ENCODE results near the gene PARVB.

The PARVB gene

DNA sequence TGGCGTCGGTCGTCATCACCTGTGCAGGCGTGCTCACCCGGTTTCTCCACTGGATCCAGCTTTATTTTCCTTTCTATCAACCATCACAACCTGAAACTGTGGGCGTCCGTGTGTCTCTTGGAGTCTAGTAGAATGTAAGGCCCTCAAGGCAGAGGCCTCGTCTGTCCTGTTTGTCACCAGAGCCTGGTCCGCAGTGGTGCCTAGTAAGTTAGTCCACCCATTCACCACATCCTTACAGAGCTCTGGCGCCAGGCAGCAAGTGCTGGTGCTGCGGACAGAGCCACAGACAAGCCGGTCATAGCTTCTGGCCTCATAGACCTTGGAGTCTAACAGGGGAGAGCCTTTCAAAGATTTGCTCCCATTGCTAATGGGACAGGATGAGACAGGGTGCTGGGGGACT is 92.2 kb downstream of the PARVB start:
- no peak for DNase-seq

DNA sequence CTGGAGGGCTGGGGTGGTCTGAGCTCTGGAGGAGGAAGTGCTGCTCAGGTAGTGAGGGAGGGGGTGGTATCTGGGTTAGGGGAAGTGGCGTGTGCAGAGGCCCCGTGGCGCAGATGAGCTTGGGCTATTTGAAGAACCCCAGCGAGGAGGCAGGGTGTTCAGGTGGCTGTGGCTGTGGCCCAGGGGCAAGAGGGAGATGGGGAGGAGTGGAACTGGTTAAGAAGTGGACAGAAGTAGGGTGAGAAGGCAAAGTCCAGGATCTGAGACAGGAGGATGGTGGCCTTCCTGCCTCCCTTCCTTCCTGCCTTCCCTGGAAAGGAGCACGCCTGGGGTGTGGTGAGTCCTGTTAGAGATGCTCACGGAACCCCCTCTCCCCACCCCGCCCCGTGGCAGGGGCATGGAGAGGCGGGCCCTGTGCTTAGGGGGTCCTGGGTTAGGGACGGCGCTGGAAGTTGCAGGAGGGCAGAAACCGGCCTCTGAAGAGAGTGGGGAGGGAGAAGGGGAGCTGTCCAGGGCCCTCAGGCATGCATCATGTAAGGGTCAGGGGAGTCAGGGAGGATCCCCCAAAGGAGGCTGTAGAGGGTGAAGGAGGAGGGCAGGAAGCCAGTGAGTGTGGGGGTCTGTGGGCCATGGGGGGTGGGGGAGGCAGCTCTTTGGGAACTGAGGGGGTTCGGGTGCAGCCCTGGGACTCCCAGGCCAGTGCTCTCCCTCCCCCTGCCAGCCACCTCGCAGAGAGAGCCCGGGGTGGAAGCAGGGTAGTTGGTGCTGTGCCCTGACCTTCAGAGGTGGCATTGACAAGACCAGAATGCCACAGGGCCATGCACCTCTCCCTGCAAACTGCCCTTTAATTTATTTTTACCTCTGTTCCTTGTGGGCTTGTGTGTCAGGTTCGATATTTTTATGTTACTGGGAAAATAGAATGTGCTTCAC is 92.9 kb downstream of the PARVB start:
- no peak for DNase-seq

DNA sequence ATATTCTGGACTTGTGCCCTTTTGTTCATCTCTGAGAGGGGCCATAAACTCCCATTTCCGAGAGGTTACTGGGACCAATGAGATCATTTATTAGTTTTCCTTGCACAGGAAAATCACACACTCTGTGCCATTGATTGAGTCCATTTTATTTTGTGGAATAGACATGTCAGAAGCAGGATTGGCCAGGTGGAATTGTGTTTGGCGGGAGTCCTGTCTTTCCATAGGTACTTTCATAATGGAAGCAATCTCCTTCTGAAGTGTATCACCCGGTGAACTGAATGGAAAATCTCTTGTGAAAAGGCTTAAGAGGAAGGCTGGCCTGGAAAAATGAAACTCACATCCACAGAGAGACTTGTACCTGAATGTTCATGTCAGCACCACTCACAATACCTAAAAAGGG is 93.6 kb downstream of the PARVB start:
- DNase-seq = no peak

DNA sequence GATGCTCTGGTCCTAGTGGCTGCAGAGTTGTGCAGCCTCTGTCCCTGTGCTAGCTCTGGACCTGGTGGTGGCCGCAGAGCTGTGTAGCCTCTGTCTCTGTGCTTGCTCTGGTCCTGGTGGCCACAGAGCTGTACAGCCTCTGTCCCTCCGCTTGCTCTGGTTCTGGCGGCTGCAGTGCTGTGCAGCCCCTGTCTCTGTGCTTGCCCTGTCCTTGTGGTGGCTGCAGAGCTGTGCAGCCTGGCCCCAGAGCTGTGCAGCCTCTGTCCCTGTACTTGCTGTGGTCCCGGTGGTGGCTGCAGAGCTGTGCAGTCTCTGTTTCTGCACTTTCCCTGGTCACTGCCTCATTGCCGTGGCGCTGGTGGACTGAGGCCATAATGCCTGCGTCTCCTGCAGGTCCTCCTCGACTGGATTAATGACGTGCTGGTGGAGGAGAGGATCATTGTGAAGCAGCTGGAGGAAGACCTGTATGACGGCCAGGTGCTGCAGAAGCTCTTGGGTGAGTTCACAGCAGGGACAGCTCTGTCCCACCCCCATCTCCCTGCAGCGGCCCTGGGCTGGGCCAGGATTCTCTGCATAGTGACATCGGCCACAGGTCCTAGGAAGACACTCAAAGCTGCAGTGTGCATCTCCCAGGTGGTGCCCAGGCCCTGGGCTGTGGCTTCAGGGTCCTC is 94.7 kb downstream of the PARVB start:
- no peak for DNase-seq

DNA sequence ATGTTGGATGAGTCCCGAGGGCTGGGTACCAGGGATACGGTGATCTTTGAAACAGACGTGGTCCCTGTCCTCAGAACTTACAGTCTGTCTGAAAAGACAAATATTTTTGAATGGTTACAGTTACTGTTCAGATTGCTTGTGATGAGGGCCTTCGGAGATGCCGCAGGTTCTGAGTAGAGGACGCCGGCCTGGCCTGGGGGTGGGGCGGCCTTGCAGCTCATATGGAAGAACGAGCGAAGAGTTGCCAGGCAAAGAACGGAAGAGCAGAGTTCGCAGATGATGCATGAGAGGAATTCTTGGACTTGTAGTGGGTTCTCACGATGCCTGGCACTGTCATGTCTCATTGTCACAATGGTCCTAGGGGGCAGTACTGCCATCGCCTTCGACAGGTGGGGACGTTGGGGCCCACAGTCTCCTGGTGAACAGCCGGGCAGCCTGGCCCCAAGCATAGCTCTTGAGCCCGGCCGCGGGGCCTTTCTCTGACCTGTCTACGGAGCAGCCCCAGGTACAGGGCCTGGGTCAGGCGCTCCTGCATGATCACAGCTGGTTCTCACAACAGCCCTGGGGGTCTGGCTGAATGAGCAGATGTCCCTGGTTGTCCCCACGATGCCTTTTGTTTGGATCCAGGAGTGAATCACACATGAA is 95.7 kb downstream of the PARVB start:
- no peak for DNase-seq

DNA sequence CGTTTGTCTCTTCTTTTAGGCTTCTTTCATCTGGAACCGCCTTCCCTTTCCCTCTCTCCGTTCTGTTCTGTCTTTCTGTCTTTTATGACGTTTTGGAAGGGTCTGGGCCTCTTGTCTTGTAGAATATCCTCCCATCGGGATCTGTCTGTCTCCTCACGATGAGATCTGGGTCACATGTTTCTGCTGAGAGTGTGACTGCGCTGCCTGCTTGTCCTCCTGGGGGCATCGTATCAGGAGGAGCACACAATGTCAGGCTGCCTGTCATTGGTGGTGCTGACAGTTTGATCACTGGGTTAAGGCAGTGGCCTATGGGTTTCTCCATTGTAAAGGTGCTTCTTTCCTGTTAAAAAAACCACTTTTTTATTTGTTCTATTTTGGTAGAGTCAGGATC is 96.2 kb downstream of the PARVB start:
- no peak for DNase-seq

DNA sequence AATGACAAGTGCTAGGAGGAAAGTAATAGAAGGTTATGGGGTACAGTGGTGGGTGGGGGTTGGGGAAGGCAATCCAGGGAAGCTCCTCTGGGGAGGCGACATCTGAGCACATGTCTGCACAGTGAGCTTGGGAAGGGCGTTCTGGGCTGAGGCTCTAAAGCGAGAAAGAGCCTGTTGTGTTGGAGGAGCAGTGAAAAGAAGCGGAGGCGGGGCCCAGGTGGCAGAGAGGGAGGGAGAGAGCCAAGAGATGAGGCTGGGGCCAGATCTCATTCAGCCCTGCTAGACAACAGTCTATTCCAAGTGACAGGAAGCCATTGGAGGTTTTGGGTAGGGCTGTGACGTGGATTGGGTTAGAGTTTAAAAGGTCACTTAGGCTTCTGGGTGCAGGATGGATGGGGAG is 101.3 kb downstream of the PARVB start:
- no peak for DNase-seq

DNA sequence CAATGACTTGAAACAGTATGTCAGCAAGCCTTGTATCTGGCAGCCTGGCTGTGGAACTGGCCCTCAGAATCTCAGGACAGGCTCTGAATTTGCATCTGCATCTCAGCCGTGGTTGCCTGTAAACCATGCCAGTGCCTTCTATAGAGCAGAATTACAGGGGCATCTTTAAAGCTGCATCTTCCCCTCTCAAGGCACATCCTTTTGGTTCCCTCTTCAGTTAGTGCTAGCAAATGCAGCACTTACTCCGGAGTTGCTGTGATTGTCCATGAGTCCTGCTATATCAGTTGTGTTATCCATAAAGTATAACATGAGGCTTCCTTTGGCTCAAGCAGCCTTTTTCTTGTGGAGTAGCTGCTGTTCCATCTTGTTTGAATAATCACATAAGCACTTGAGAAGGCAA is 102.7 kb downstream of the PARVB start:
- no peak for DNase-seq

DNA sequence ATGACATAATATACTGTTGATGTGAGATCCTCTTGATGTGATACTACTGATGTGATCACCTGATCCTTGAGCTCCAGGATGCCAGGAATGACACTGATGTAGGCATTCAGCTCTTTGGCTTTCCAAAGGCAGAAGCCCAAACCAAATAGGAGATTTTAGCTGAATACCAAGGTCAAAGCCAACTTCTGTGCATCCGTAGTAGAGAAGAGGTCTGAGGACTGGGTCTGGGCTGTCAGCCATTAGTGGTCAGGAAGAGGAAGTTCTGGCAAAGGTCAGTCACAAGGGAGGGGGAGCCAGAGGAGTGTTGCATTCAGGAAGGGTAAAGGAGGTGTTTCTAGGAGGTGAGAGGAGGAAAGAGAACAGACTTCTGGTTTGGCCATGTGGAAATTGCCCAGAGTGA is 103.3 kb downstream of the PARVB start:
- DNase-seq = no peak

DNA sequence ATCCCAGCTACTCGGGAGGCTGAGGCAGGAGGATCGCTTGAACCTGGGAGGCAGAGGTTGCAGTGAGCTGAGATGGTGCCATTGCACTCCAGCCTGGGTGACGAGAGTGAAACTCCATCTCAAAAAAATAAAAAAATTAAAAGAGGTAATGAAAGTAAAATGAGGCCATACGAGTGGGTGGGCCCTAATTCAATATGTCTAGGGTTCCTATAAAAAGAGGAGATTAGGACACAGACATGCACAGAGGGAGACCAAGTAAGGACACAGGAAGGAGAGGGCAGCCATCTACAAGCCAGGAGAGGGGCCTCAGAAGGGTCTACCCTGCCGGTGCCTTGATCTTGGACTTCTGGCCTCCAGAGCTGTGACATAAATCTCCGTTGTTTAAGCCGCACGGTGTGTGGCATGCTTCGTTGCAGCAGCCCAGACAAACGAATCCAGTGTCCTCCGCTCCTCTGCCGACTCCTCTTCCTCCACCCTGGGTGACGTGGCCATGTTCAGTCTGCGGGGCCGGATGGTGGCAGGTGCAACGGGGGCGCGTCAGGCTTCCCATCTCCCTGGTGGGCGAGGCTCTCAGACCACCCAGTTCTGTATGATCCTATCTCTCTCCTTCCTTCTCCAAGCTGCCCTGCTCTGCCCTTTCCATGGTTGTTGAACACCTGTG is 105.0 kb downstream of the PARVB start:
- no peak for DNase-seq

DNA sequence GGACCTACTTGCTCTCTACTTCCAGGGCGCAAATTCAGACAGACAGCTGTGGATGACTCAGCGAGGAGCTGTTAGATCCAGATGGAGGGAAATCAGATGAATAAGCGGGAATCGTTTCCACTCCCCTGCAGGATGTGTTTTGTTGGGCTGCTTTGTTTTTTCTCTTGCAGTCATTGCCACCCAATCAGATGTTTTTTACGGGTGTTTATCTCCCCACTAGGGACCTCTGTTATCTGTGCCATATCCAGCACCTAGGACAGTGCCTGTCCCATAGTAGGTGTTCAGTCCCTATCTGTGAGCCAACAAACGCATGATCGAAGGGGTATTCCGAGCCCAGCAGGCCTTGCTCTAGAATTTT is 105.5 kb downstream of the PARVB start:
- DNase-seq = no peak

DNA sequence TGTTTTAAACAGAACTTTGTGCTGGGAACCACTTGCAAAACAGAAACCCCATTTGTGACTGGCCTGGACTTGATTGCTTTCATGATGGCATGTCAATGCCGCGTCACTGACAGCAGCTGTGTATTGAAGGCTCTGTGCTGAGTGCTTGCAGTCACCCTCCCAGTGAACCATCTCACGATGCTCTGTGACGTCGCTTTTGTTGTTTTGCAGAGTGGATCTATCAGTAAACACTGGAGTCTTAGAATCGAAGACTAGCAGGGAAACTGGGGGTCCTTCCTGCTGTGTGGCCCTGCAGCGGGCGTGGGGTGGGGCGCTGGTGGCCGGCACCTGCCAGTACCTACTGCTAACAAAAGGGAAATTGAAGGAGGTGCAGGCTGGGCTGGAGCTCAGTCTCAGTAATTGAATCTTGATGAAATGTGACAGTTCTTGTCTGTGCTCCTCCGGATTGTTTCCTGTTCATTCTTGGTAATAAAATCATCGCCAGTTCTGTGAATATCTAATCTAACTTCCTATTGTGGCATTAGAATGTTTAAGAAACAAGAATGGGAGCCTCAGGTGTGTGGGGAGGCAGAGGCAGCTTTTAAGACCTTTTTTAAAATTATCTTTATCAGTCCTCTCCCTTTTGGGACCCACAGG is 106.1 kb downstream of the PARVB start:
- no peak for DNase-seq

DNA sequence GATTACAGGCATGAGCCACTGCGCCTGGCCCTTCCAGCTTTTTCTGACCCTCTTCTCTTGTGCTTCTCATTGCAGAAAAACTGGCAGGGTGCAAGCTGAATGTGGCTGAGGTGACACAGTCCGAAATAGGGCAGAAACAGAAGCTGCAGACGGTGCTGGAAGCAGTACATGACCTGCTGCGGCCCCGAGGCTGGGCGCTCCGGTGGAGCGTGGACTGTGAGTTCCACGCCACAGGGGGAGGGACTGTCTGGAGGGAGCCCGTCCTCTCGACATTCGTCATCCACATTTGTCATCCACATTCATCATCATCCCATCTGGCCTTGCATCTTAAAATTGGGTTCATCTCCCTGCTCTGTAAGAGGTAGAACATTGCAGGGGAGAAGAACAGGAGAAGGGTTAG is 107.3 kb downstream of the PARVB start:
- no peak for DNase-seq

DNA sequence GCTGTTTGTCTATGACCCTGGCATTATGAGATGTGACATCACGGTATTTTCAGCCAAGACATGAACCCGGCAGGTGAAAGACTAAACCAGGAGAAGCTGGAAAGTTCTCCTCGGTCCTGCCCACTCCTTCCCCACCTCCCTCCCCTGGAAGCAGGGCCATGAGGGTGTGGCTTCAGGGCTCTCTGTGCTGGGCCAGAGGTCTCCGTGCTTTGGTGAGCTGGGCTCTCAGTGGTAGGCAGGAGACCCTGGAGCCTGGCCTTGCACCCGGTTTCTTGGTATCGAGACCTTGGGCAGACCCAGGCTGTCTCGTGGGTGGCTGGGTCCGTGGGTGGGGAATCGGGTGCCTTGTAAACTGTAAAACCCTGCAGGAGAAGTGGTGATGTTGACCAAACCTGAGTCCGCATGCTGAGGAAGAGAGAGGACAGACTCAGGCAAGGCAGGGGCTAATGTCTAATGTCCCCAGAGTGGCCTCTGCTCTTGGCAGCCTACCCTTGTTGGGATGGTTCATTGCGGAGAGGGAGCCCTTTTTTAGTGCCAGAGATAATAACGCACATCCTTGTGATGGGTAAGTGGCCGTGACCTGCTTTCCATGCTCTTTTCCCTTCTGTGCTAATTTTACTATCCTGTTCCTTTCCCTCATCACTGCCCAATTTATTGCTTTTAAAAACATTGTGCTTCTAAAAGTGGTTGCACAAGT is 108.0 kb downstream of the PARVB start:
- no peak for DNase-seq

DNA sequence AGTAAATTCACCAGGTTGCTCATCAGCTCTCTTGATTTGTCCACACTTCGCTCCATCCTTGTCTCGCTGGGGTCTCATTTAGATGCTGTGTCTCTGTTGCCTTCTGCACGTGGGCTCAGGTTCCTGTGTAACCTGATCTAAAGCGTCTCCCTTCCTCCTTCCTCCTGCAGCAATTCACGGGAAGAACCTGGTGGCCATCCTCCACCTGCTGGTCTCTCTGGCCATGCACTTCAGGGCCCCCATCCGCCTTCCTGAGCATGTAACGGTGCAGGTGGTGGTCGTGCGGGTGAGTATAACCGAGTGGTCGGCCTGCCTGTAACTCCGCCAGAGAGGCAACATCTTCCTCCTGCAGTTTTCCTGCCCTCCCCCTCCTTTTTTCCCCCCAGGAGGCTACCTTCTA is 108.6 kb downstream of the PARVB start:
- DNase-seq = no peak

DNA sequence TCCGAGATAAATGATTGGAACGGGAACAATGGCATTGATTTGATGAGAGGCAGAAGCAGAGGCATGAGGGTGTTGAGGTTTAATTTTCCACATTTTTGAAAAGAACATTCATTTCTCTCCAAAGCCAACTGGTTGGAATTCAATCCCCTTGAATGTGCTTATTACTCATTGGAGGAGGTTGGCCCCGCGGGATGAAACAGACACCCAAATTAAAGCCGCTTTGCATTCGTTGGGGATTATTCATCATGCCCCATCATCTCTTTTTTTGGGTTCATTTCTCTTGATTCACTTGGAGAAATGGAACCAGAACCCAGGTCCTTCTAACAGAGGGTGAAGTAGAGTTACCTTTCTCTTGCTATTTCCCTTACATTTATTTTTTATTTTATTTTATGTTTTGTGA is 109.1 kb downstream of the PARVB start:
- DNase-seq = no peak

DNA sequence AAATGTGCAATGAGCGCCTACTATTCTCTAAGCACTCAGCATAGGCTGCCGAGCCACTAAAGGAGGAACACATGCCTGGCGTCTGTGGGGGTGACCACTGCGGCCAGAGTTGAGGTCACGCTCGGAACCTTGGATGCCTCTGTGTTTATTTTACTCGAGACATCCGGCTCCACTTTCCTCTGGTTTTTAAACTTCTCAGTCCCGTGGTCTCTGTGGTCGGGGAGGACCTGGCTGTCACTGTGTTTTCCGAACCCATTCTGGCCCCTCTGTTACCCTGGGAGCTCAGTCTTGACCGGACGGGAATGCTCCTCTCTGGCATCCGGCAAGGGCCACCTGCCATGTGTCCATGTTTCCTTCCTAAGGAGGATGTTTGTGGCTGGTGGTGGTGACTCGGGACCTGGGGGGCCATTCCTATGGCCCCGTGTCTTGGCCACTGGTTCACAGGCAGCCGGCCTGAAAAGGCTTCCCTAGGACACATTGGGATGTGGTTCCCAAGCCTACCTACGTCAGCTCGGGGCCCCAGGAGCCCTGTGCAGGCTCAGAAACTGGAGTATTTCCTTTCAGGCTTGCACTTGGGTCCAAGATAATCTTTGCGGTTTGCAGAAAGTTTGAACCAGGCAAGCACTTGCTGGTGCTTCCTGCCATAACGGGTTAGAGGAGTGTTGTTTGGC is 109.9 kb downstream of the PARVB start:
- no peak for DNase-seq

DNA sequence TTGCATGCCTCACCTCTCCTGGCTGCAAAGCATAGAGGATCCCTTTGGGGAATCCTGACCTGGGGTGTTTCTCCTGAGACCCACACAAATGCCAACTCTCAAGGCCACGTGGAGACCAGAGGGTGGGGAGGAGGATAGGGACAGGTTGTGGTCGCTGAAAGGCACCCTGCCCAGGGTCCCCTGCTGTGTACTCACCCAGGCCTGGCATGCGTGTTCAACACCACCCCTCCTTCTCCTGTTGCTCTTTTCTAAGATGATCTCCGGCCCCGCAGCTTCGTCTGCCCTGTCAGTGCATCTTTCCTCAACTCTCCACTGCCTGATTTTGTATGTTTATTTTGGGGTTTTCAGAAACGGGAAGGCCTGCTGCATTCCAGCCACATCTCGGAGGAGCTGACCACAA is 112.0 kb downstream of the PARVB start:
- DNase-seq = no peak

DNA sequence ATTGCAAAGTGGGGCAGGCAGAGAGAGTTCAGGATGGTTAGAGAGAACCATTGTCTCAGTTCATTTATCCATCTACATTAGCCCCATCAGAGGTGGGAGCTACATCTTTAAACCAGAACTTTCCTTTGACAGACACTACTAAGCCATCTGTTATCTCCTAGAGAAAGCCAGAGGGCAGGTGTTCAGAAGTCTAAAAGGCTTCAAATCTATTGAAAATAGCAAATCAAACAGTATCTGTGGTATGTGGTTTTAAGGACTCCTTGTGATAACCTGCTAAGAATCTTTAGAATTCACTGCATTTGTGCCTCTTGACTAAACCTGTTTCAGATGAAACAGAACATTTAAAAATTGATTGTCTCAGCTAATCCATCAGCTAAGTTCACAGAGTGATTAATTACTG is 112.7 kb downstream of the PARVB start:
- no peak for DNase-seq

DNA sequence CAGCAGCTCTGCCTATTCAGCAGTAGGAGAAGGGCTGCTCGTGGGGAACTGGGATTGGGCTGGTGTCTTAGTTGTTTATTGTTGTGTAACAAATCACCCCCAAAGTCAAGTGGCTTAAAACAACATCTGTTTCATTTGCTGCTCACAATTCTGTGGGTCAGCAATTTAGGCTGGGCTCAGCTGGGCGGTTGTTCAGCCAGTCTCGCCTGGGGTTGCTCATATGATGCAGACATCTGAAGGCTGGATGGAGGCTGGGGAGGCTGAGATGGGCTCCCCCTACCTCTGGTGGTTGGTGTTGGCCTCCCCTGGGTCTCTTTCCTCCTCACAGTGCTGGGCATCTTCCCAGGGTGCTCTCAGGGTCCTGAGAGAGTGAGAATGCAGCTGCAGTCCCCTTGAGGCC is 113.3 kb downstream of the PARVB start:
- no peak for DNase-seq

DNA sequence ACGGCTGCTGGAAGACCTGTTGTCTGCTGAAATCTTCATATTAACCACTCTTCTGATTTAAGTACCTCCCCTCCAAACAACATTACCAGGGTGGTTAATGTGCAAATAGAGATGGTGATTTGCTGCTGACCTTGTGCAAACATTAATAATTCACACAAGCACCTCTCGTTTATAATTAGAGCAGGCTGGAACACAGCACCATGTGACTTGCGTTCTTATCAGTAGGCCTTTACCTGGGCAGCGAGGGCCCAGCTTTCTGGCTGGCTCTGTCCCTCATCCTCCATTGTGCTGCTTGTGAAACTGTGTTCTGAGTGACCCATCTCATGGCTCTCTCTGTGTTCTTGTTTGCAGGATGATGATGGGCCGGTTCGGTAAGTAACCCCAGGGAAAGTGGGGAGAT is 115.7 kb downstream of the PARVB start:
- DNase-seq = no peak

Data from NCI-H2227 treated with DMSO at 0.1 percent for 48 hours (cell line).